Stimulated activated CD8-positive, alpha-beta memory T cell treated with anti-CD3 and anti-CD28 coated beads, Interleukin-2, amount 100 ng/mL, for 48 hours (primary cell): ENCODE measurements around the gene ERC2.

ENCODE experiments used
- DNase-seq, 2 donors: peaks; one replicate each; pipeline ENCODE4 v3.0.0-alpha.2; 2020; ENCODE audit warnings: low read depth in 2 of 2

ERC2 gene

GRCh38 chr3:55827786-55828185 lies 640.5 kb downstream of the ERC2 start:
- no peak for DNase-seq

- DNase-seq: no peak
Measured at GRCh38 chr3:55826731-55827496, 641.4 kb downstream of the ERC2 start.

- DNase-seq: no peak
Measured at GRCh38 chr3:55826097-55826496, 642.2 kb downstream of the ERC2 start.

GRCh38 chr3:55824406-55824805 lies 643.9 kb downstream of the ERC2 start:
- DNase-seq: no peak

- no peak for DNase-seq
Measured at GRCh38 chr3:55823829-55824228, 644.4 kb downstream of the ERC2 start.

GRCh38 chr3:55823001-55823400 lies 645.3 kb downstream of the ERC2 start:
- DNase-seq: no peak

GRCh38 chr3:55819005-55819404 lies 649.3 kb downstream of the ERC2 start:
- no peak for DNase-seq

GRCh38 chr3:55818485-55818884 lies 649.8 kb downstream of the ERC2 start:
- DNase-seq: no peak

GRCh38 chr3:55816794-55817576 lies 651.3 kb downstream of the ERC2 start:
- DNase-seq: no peak

GRCh38 chr3:55815262-55815661 lies 653.0 kb downstream of the ERC2 start:
- DNase-seq: no peak

GRCh38 chr3:55813268-55814097 lies 654.8 kb downstream of the ERC2 start:
- no peak for DNase-seq

- DNase-seq: no peak
Measured at GRCh38 chr3:55812394-55813013, 655.8 kb downstream of the ERC2 start.

- no peak for DNase-seq
Measured at GRCh38 chr3:55807210-55807609, 661.1 kb downstream of the ERC2 start.

GRCh38 chr3:55805169-55805568 lies 663.1 kb downstream of the ERC2 start:
- no peak for DNase-seq

- DNase-seq: no peak
Measured at GRCh38 chr3:55804170-55805095, 663.8 kb downstream of the ERC2 start.

GRCh38 chr3:55802816-55803215 lies 665.5 kb downstream of the ERC2 start:
- DNase-seq: no peak

- no peak for DNase-seq
Measured at GRCh38 chr3:55801676-55802075, 666.6 kb downstream of the ERC2 start.

GRCh38 chr3:55801068-55801467 lies 667.2 kb downstream of the ERC2 start:
- DNase-seq: no peak

- DNase-seq: no peak
Measured at GRCh38 chr3:55797775-55798174, 670.5 kb downstream of the ERC2 start.

GRCh38 chr3:55797084-55797483 lies 671.2 kb downstream of the ERC2 start:
- DNase-seq: no peak

- no peak for DNase-seq
Measured at GRCh38 chr3:55796533-55796932, 671.7 kb downstream of the ERC2 start.
